Stimulated activated CD4-positive, alpha-beta T cell treated with anti-CD3 and anti-CD28 coated beads, Interleukin-2, amount 100 ng/mL, for 48 hours (primary cell): ENCODE results near the gene TBCB.
"Not testable (repeated sequence)": the region's sequence is repeated elsewhere in the genome, so short reads cannot be mapped to it uniquely, and the experiment has no call there.

Source experiments
- DNase-seq, 2 donors: peaks; one replicate each; pipeline ENCODE4 v3.0.0-alpha.2; 2020

The TBCB gene

GRCh38 chr19:36103040-36103626, 12.1 kb upstream of the TBCB start:
- no peak for DNase-seq

GRCh38 chr19:36103842-36104552, 11.3 kb upstream of the TBCB start:
- no peak for DNase-seq

GRCh38 chr19:36106441-36106840, 8.8 kb upstream of the TBCB start:
- no peak for DNase-seq

DNA sequence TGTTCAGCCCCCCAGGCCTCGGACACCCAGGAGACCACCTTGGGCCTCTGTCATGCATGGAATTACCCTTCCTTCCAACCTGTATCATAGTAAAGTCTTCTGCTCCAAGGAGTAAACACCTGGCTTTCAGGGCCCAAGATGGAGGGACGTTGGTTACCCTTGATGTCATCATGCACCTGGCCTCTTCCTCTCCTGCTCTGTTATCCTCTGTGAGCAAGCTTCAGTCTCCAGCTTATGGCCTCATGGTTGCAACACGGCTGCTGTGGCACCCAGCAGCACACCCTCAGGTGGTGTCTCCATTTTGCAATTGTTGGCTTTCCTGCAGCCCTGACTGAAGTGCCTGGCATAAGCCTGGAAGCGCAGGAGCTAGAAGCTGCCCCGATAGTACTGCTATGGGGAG, 8.3 kb upstream of the TBCB start:
- no peak for DNase-seq

- no peak for DNase-seq
Measured at GRCh38 chr19:36108684-36109083, 6.6 kb upstream of the TBCB start.

- DNase-seq, result no peak
Measured at GRCh38 chr19:36110487-36111199, 4.6 kb upstream of the TBCB start, which contains the start of gene OVOL3. OVOL3 (plus strand) TSS chr19:36111143; CDS start chr19:36111203, 60 bp downstream.

DNA sequence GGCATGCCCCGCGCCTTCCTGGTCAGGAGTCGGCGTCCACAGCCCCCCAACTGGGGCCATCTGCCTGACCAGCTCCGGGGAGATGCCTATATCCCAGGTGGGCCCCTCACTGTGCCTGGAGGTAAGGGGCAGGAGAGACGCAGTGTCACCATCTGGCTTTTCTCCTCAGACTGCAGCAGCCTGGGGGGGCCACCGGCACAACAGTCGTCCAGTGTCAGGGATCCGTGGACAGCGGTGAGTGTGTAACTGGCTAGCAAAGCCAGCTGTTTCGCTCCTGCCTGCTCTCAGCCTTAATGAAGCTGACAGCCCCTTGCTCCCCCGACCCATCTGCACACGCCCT, 4.1 kb upstream of the TBCB start:
- DNase-seq, result no peak

DNA sequence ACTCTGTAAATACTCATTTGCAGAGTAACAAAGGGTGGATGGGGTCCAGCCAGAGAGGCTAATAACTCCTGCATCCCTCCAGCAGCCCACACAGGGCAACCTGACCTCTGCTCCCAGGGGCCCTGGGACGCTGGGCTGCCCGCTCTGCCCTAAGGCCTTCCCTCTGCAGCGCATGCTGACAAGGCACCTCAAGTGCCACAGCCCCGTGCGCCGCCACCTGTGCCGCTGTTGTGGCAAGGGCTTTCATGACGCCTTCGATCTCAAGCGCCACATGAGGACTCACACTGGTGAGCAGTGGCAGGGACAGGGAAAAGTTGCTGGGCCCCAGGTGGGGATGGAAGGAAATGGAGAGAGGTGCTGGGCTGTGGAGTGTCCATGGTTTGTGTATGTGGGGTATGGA, 2.6 kb upstream of the TBCB start:
- no peak for DNase-seq

DNA sequence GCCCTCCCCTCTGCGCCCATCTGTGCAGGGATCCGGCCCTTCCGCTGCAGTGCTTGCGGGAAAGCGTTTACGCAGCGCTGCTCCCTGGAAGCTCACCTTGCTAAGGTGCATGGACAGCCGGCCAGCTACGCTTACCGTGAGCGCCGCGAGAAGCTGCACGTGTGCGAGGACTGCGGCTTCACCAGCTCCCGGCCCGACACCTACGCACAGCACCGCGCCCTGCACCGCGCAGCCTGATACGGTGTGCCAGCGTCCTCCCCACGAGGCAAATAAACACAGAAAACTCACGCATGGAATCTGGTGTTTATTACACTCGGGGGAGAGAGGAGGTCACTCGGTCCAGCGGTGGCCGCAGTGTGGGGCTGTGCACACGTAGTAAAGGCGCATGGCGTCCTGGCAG, 1.8 kb upstream of the TBCB start:
- DNase-seq, result no peak

- peak in 1 of 2 donors; percentile 9 for DNase-seq
Measured at GRCh38 chr19:36113894-36114720, 1.2 kb upstream of the TBCB start.

DNA sequence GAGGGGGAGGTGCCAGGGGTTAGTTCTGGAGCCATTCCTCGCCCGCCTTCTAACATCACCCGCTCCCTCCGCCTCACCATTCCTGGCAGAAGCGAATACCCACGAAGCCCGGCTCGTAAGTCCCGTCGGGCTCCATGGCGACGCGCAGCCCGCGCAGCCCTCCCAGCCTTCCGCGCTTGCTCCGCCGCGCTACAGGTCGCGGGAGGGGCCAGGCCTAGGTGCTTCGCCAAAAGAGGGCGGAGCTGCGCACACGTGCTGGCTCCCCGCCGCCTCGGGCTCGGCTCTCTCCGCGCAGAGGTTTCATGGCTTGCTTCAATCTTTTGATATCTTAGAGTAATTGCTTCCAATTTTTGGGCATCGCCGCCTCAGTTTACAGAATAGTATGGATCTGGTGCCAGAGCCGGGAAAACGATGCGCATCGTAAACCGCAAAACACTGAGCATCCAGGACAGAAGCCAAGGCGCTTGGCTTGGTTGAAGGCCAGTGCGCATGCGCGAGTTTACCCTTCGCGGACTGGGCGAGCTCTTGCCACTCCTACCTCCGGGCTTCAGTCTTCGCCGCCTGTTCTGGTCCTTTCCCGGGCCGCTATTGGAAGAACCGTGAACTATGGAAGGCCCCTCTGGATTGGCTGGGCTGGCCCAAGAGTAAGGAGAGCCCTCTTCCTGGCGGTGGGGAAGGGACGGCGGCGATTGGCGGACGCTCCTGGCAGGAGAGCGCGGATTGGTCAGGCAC, 381 bp upstream of the TBCB start, which contains the start of gene POLR2I:
Gene POLR2I, minus strand, starts transcription at position 155 of the 732 bp plus-strand sequence. Its CDS starts 19 bp downstream, at position 136.
- peak; percentile 97 to 98 for DNase-seq

- DNase-seq, result no peak
Measured at GRCh38 chr19:36116344-36116637, 1.0 kb downstream of the TBCB start.

DNA sequence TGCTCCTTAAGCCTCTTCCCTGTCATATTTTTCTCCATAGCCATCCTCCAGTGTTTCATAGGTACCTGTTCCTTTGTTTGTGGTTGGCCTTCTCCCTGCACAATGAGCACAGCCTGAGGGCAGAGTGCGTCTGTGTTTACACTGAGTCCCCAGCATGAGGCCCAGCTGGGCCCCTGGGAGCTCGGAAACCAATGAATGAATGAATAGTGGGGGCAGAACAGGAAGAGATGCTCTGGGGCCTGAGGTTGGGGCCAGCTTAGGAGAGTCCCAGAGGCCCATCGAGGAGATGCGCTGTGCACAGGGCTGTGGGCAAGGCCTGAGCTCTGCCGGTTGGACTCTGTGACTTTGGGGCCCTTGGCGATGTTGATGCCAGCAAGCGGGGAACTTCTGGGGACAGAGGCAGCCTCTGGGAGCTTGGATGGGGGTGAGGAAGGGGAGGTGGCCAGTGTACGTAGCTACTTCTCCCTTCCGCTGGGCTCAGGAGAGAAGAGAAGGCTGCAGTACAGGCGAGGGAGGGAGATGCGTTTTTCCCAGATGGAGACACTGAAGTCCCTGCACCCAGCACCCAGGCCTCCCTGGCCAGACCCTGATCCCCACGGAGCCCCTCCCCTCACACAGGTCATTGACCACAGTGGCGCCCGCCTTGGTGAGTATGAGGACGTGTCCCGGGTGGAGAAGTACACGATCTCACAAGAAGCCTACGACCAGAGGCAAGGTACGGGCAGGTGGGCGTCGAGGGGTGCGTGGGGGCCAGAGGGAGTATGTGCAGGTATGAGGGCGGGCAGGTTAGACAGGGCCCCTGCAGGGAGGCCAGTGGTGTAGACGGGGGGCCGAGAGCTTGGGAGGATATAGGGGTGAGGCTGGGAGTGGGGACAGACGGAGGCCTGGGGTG, 5.1 kb downstream of the TBCB start:
- DNase-seq, result no peak

- no peak for DNase-seq
Measured at GRCh38 chr19:36120984-36121358, 5.7 kb downstream of the TBCB start.

DNA sequence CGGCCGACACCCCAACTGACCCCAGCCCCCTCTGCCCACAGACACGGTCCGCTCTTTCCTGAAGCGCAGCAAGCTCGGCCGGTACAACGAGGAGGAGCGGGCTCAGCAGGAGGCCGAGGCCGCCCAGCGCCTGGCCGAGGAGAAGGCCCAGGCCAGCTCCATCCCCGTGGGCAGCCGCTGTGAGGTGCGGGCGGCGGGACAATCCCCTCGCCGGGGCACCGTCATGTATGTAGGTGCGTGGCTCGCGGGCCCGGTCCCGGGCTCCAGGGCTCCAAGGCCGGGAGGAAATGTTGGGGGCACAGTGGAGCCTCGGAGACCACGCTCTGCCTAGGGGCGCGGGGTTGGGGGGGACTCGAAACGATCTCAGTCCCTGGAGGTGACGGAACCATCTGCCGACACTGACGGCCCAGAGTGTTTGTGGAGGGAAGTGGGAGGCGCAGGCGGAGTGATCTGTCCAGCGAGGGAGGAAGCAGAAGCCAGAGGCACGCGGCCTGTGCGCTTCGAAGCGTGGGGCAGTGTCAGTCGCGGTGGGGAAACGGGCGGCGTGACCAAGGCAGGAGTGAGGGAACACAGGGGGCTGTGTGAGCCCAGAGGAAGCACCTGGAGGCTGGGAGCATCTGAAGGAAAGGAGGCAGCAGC, 6.3 kb downstream of the TBCB start:
- no peak for DNase-seq

GRCh38 chr19:36125557-36125956, 10.3 kb downstream of the TBCB start:
- no peak for DNase-seq

- DNase-seq, result no peak
Measured at GRCh38 chr19:36128392-36128736, 13.1 kb downstream of the TBCB start.

DNA sequence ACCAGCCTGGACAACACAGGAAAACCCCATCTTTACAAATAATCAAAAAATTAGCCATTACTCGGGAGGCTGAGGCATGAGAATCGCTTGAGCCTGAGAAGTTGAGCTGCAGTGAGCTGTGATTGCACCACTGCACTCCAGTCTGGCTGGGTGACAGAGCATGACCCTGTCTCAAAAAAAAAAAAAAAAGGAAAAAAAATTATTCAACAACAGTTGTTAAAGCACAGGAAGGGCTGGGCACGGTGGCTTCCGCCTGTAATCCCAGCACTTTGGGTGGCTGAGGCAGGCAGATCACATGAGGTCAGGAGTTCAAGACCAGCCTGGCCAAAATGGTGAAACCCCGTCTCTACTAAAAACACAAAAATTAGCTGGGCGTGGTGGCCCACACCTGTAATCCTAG, 16.0 kb downstream of the TBCB start:
- not testable (repeated sequence) for DNase-seq

DNA sequence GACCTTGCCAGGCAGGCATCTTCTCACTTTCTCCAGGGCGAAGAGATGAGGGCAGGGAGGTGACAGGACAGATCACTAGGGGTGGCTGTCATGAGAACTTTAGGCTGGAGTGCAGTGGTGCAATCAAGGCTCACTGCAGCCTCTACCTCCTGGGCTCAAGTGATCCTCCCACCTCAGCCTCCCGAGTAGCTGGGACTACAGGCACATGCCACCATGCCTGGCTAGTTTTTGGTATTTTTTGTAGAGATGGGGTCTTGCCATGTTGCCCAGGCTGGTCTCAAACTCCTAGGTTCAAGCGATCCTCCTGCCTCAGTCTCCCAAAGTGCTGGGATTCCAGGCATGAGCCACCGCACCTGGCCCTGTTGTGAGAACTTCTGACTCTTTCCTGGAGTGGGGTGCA, 19.6 kb downstream of the TBCB start:
- not testable (repeated sequence) for DNase-seq

DNA sequence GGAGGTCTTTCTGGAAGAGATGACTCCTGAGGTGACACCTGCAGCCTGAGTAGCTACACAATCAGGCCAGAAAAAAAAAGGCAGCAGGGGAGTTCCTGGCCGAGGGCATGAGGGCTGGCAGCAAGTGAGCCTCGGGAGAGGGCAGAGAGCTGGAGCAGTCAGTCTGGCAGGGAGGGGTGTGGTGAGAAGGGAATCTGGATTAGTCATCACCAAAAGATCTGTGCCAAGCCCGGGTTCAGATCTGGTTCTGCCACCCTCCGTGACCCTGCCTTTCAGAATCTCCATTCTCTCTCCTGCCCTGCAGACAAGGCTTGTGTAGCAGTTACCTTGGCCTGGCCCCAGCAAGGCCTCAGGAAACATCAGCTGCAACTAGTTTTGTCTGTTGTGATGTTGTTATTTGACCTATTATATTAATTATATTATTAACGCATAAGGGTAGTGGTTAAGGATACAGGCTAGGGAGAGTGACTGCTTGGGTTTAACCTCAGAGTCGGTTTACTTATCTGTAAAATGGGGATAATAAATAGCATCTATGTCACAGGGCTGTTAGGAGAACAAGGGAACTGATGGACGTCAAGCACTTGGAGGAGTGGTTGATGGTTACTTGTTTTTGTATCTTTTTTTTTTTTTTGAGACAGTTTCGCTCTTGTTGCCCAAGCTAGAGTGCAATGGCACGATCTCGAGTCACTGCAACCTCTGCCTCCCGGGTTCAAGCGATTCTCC, 21.9 kb downstream of the TBCB start:
- no peak for DNase-seq

DNA sequence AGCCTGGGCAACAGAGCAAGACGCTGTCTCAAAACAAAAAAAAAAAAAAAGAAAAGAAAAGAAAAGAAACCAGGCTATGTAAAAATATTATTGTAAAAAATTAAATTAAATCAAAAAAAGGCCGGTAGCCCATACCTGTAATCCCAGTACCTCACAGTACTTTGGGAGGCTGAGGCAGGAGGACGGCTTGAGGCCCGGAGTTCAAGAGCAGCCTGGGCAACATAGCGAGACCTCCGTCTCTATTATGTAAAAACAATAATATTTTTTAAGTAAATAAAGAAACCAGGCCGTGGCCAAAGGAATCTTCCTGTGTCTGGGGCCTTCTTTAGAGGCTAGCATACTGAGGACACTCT, 23.8 kb downstream of the TBCB start:
- DNase-seq, result no peak
